Astrocyte (in vitro differentiated cells and primary cell): ENCODE results near the gene SMIM12. TPM values are rescaled to one million over a fixed set of nuclear protein-coding genes. Genes with fewer than 3 reads are reported as not detected.
A peak's percentile ranks its signal among the peaks of the same experiment; 100 is the strongest.

Experiments
- DNase-seq: peaks from one replicate; pipeline ENCODE4 v3.0.0-alpha.2; 2010; ENCODE audit warnings: low read depth
- FAIRE-seq: peaks from 2 replicates; lab custom pipeline; 2011; peaks lifted over from hg19 to GRCh38; lab: Jason Lieb, UNC
- H2AFZ ChIP-seq: 2 replicates; pipeline ENCODE4 v1.6.0; 2012; ENCODE audit warnings: low read depth, low read length, inconsistent platforms
- H3K27ac ChIP-seq: 2 replicates; pipeline ENCODE4 v1.5.1; 2011; ENCODE audit warnings: low read depth, low read length, inconsistent platforms
- H3K27me3 ChIP-seq: 2 replicates; pipeline ENCODE4 v1.6.0; 2011; ENCODE audit warnings: low read length, inconsistent platforms; ENCODE audit not compliant: insufficient read depth
- H3K36me3 ChIP-seq: 2 replicates; pipeline ENCODE4 v1.5.1; 2011; ENCODE audit warnings: low read length, inconsistent platforms; ENCODE audit not compliant: insufficient read depth
- H3K4me1 ChIP-seq: 2 replicates; pipeline ENCODE4 v1.5.1; 2011; ENCODE audit warnings: low read length, inconsistent platforms; ENCODE audit not compliant: insufficient read depth
- H3K4me2 ChIP-seq: 2 replicates; pipeline ENCODE4 v1.6.0; 2012; ENCODE audit warnings: low read length, inconsistent platforms
- H3K4me3 ChIP-seq: 2 replicates; pipeline ENCODE4 v1.5.1; 2011; ENCODE audit warnings: low read depth, mild to moderate bottlenecking, low read length, inconsistent platforms; ENCODE audit not compliant: insufficient read depth
- H3K79me2 ChIP-seq: 2 replicates; pipeline ENCODE4 v1.6.0; 2012; ENCODE audit warnings: mild to moderate bottlenecking, low read length, inconsistent platforms; ENCODE audit not compliant: insufficient read depth
- H3K9ac ChIP-seq: 2 replicates; pipeline ENCODE4 v1.6.0; 2012; ENCODE audit warnings: mild to moderate bottlenecking, low read length, inconsistent platforms
- H3K9me3 ChIP-seq: 2 replicates; pipeline ENCODE4 v1.5.1; 2012; ENCODE audit warnings: low read depth, mild to moderate bottlenecking, low read length, inconsistent platforms; ENCODE audit not compliant: insufficient read depth
- H4K20me1 ChIP-seq: 2 replicates; pipeline ENCODE4 v1.6.0; 2012; ENCODE audit warnings: low read length, inconsistent platforms; ENCODE audit not compliant: insufficient read depth
- H3K27ac Mint-ChIP-seq: one replicate; pipeline ENCODE4 v1.8.0; 2021; ENCODE audit warnings: mild to moderate bottlenecking, mixed read lengths; ENCODE audit not compliant: unreplicated experiment
- H3K27me3 Mint-ChIP-seq: one replicate; pipeline ENCODE4 v1.8.0; 2021; ENCODE audit warnings: low read depth, mixed read lengths; ENCODE audit not compliant: unreplicated experiment
- H3K36me3 Mint-ChIP-seq: one replicate; pipeline ENCODE4 v1.8.0; 2021; ENCODE audit warnings: low read depth, mixed read lengths; ENCODE audit not compliant: unreplicated experiment
- H3K4me1 Mint-ChIP-seq: one replicate; pipeline ENCODE4 v1.8.0; 2021; ENCODE audit warnings: low read depth, mixed read lengths; ENCODE audit not compliant: unreplicated experiment
- H3K4me3 Mint-ChIP-seq: one replicate; pipeline ENCODE4 v1.8.0; 2021; ENCODE audit warnings: mild to moderate bottlenecking, moderate library complexity, mixed read lengths; ENCODE audit not compliant: unreplicated experiment
- H3K9me3 Mint-ChIP-seq: one replicate; pipeline ENCODE4 v1.8.0; 2021; ENCODE audit warnings: mild to moderate bottlenecking, mixed read lengths; ENCODE audit not compliant: unreplicated experiment
- CTCF ChIP-seq: IDR thresholded peaks from 2 replicates; pipeline ENCODE4 v1.5.1; 2011; ENCODE audit warnings: low read depth, mild to moderate bottlenecking, inconsistent platforms, low read length, moderate library complexity; ENCODE audit not compliant: insufficient read depth
- EZH2 ChIP-seq: IDR thresholded peaks from 2 replicates; pipeline ENCODE4 v1.6.1; 2012; ENCODE audit warnings: mild to moderate bottlenecking, low read length, inconsistent platforms; ENCODE audit not compliant: insufficient read depth
- total RNA-seq: library from RNA; stranded (reverse); gene quantifications from 2 replicates; pipeline ENCODE4 v1.2.1, GENCODE V29; 2021

Gene SMIM12
- total RNA-seq, 1 donor from 2014 or later, result 43.6 TPM

GRCh38 chr1:34865573-34865972 lies 6.0 kb upstream of the SMIM12 start:
- FAIRE-seq, result no peak
- Histone ChIP-seq H3K27me3 (peaks cover 10% of the 10 kb centered on the region), H3K4me3 (peak overlapping the region; percentile 66), H3K4me2 (peak overlapping the region; percentile 96), H3K79me2 (no peaks in the 10 kb centered on the region), H3K27ac (no peak overlapping the region), H3K36me3 (no peaks in the 10 kb centered on the region), H2AFZ (peak overlapping the region; percentile 99), H3K4me1 (peaks cover 3% of the 10 kb centered on the region), H3K9ac (peak overlapping the region; percentile 77), H4K20me1 (no peaks in the 10 kb centered on the region), H3K9me3 (no peaks in the 10 kb centered on the region)
- no peak for DNase-seq
- Mint-ChIP-seq H3K9me3 (no peaks in the 10 kb centered on the region), H3K4me3 (no peak overlapping the region), H3K36me3 (no peaks in the 10 kb centered on the region), H3K27me3 (peaks cover 38% of the 10 kb centered on the region), H3K27ac (no peak overlapping the region), H3K4me1 (no peaks in the 10 kb centered on the region)
- TF ChIP-seq CTCF (no peak), EZH2 (no peak)

GRCh38 chr1:34864759-34865158 lies 5.2 kb upstream of the SMIM12 start:
- Mint-ChIP-seq H3K4me3 (no peak overlapping the region), H3K36me3 (no peaks in the 10 kb centered on the region), H3K4me1 (no peaks in the 10 kb centered on the region), H3K9me3 (no peaks in the 10 kb centered on the region), H3K27me3 (peaks cover 38% of the 10 kb centered on the region), H3K27ac (no peak overlapping the region)
- no peak for DNase-seq
- Histone ChIP-seq H3K9ac (no peak overlapping the region), H3K27me3 (peaks cover 10% of the 10 kb centered on the region), H3K36me3 (no peaks in the 10 kb centered on the region), H4K20me1 (no peaks in the 10 kb centered on the region), H3K4me1 (peaks cover 6% of the 10 kb centered on the region), H3K4me2 (no peak overlapping the region), H3K9me3 (no peaks in the 10 kb centered on the region), H3K27ac (no peak overlapping the region), H3K79me2 (no peaks in the 10 kb centered on the region), H2AFZ (no peak overlapping the region), H3K4me3 (no peak overlapping the region)
- TF ChIP-seq EZH2, result no peak
- FAIRE-seq, result no peak

- no peak overlapping the region for H3K4me2 ChIP-seq
- H3K27ac Mint-ChIP-seq, result no peak overlapping the region
- no peak overlapping the region for H3K4me3 Mint-ChIP-seq
- H2AFZ ChIP-seq, result no peak overlapping the region
- TF ChIP-seq CTCF (no peak), EZH2 (no peak)
- peaks cover 3% of the 10 kb centered on the region for H3K4me1 Mint-ChIP-seq
- peaks cover 4% of the 10 kb centered on the region for H4K20me1 ChIP-seq
- H3K36me3 ChIP-seq, result no peaks in the 10 kb centered on the region
- peaks cover 12% of the 10 kb centered on the region for H3K79me2 ChIP-seq
- FAIRE-seq (no peak), DNase-seq (no peak)
- no peak overlapping the region for H3K27ac ChIP-seq
- H3K27me3 Mint-ChIP-seq, result peaks cover 38% of the 10 kb centered on the region
- no peak overlapping the region for H3K9ac ChIP-seq
- H3K36me3 Mint-ChIP-seq, result no peaks in the 10 kb centered on the region
- no peaks in the 10 kb centered on the region for H3K9me3 Mint-ChIP-seq
- no peak overlapping the region for H3K4me3 ChIP-seq
- H3K4me1 ChIP-seq, result peaks cover 11% of the 10 kb centered on the region
- H3K9me3 ChIP-seq, result no peaks in the 10 kb centered on the region
- H3K27me3 ChIP-seq, result peaks cover 10% of the 10 kb centered on the region
Measured at GRCh38 chr1:34863501-34863900, 4.0 kb upstream of the SMIM12 start.
